ENCODE results near the gene HEATR5A.

DNA sequence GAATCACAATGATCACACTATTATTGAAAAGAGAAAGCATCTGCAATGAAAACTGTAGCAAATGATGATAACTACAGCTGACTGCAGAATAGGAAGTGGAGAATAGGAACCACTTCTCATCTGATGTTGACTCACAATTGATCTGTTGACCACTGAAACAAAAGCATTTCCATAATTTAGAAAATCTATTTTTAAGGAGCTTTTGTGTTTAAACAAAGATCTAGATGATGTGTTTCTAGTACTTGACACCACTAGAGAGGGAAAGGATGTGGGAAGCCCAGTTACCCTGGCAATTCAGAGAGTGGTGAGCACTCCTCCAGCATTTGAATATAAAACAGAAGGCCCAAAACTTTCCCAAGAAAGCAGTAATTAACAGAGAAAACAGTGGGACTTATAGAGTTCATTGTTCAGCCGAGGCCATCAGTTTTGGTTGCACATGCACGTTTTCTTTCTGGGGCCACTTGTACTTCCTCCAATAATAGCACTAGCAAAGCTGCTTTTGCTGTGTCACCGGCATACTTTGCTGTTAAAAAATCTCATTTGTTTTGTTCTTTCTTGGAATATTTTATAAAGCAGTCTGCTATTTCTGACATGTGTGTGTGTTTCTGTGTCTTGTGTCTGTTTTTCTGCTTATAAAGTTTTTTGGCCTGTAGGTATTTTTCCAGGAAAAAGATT, 136.6 kb downstream of the HEATR5A start:
- TF ChIP-seq EP300 (IDR thresholded peaks at IDR 0.05; ENCODE audit: low read depth), result no peak
- TF ChIP-seq CTCF (IDR thresholded peaks at IDR 0.05), result no peak

Data from transverse colon (tissue), 3 donors.